NK-92 treated with Interleukin-12 subunit alpha and Interleukin-12 subunit beta, amount 100 ng/mL, for 24 hours (cell line): ENCODE results near the gene STXBP6.
"Not testable (repeated sequence)": the region's sequence is repeated elsewhere in the genome, so short reads cannot be mapped to it uniquely, and the experiment has no call there.

Experiments
- DNase-seq: peaks from one replicate; lab custom pipeline; 2025; lab: John Stamatoyannopoulos, UW

STXBP6 gene

GRCh38 chr14:24986206-24986893 lies 63.6 kb downstream of the STXBP6 start:
- DNase-seq: no peak

GRCh38 chr14:24984846-24985589 lies 64.9 kb downstream of the STXBP6 start:
- DNase-seq: no peak

DNA sequence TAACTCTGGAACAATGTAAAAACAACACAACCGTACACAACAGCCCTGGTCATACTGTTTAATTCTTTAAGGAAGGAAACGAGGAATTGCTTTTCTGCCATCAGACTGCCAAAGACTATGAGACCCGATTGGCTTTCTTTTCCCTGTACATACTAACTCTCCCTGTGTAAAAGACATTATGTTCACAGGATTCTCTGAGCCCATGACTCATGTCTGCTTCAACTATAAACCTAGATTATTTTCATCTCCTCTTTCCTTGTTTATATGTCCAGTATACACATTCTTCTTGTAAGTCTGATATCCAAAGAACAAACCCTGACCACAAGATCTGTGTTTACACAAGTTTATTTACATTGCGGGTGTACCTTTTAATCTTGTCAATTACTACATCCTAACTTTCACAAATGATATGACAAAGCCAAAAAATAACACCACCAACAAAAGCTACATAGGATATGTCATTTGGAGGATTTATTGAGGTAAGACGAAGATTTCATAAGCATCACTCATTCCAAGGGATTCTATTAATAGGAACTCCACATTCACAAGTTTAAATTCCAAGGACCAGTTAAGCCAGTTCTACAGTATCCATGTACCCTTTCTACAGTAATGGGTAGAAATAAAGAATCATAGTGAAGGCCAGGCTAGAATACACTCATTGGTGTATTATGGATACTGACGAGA lies 67.3 kb downstream of the STXBP6 start:
- no peak for DNase-seq

DNA sequence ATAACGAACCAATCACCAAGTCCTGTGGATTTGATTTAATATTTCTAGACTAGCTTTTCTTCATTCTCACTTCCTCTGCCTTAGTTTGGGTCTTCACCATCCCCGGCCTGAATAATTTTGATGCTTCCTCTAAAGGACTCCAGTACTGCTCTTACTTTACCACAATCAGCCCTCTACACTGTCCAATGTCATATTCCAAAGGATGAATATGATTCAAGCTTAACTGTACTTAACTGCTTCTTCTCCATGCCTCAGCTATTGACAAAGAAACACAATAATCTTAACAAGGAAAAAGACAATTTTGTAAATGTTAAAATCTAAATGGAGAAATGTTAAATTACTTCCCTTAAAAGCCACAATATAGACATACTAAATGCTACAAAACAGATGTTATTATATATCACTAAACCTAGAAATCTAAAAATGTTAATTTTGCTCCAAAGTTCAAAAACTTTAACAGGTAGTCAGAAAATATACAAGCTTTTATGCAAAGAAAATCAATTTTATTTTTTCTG lies 70.2 kb downstream of the STXBP6 start:
- no peak for DNase-seq

- DNase-seq: no peak
Observed at GRCh38 chr14:24978862-24979724, 70.9 kb downstream of the STXBP6 start.

GRCh38 chr14:24976602-24977001 lies 73.3 kb downstream of the STXBP6 start:
- no peak for DNase-seq

DNA sequence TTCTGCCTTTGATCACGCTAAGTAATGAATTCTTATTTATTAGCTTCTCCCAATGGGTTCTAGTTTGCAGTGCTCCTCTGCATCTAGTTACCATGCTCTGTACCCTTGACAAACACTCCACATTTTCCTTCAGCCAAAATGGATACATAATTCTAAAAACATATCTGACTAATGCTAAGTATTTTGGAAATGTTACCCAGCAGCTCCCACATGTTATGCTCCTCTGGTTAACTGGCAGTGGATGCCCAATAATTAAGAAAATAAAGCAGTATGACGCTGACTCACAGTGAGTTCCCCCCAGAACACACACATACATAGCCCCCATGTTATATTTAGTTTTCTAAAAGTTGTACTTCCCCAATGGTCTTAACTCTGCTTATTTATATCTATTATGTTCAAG lies 74.6 kb downstream of the STXBP6 start:
- DNase-seq: no peak

DNA sequence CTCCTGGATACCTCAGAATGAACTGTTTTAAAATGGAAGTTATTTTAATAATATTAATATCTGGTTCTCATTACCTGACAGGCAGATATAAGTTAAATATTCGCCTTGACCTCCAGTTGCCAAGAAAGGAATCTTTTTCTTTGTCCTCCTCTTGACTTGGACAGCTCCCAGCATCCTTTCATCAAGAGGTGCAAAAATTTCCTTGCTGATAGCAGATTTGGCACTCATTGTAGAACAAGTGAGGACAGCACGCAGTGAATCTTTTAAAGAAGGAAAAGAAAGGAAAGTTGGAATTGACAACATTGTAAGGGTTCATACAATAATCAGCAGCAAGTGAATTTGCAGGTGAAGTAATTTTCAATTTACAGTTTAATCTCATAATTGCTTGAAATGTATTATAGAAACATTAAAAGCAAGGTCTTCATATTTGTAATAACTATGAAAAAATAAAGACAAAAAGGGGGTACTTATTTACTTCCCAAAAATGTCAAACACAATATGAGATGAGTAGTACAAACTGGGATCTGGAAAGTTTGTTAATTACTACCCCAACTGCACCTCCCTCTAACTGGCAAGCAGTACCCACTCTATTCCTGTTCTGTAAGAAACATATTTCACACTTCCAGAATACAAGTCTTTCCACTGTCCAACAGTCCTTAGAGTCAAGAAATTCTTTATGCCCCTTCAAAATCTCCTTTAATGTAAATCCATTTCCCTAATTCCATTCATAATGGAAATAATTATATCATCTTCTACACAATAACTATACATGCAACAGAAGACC lies 75.2 kb downstream of the STXBP6 start:
- DNase-seq: no peak

DNA sequence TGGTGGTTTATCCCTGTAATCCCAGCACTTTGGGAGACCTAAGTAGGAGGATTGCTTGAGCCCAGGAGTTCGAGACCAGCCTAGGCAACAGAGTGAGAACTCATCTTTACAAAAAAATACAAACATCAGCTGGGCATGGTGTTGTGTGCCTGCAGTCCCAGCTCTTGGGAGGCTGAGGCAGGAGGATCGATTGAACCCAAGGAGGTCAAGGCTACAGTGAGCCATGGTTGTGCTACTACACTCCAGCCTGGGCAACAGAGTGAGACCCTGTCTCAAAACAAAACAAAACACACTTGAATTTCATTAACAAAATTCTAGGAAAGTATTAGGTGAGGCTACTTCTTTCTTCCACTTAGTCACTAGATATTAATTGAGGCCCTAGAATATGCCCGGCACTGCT lies 77.1 kb downstream of the STXBP6 start:
- DNase-seq: no peak

DNA sequence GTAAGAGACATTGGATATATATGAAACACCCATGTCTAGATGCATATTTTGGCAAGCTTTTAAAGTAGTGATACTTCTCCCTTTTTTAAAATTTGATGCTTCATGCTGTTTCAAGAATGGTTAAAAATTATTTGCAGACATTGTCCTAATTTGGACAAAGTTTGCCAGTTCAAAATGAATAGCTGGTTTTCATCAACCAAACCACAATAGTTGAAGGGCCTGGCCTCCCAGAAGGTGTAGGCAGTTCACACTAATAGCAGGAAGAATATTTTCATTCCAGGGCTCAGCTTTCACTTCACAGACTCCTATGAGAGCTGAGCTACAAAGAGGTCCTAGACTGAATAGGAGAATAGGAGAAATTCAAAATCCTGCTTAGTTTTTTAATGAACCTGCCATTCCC lies 78.7 kb downstream of the STXBP6 start:
- no peak for DNase-seq

DNA sequence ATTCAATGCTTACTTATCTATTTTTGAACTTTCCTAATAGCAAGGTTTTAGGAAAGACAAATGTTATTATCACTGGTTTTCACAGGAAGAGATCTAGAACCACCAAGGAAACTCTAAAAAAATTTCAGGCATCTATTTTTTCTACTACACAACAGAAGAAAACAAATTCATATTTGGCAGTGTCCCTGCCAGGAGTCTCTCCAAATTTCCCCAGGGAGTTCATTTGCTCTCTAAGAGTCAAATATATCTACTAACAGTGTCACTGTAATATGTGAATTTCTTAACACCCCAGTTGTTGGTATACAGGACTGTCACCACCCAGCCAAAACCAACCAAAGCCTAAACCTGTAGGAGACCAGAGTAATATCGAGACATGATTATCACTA lies 83.4 kb downstream of the STXBP6 start:
- DNase-seq: no peak

- no peak for DNase-seq
Observed at GRCh38 chr14:24965934-24966578, 83.9 kb downstream of the STXBP6 start.

DNA sequence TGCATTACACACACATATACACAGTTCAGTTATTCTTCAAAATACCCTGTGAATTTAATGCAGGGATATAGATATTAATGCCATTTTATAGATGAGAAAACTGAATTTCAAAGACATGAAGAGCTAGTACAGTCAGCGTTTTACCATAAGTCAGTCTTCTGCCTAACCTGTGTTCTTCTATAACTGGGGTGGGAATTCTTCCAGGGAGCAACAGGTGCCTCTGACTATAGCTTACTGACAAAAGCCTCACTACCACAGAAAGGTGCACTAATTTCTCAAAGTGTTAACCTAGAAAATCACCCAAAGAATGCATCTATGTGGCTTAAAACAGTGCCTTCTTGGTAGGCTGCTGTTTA lies 84.4 kb downstream of the STXBP6 start:
- DNase-seq: no peak

DNA sequence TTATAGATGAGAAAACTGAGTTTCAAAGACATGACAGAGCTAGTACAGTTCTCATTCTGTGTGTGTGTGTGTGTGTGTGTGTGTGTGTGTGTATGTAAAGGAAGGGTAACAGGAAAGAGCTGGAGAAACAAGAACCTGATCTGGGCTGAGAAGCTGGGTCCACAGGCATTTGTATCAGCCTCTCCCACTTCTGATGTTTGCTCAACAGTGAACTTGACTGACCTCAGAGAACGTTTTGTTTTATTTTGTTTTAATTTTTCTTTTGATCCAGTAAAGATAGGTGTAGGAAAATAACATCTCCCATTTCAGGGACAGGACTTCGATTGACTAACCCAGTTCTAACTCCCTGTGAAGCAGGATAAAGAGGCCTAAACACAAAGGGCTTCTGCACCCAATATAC lies 85.4 kb downstream of the STXBP6 start:
- no peak for DNase-seq

- no peak for DNase-seq
Observed at GRCh38 chr14:24964048-24964447, 85.9 kb downstream of the STXBP6 start.

GRCh38 chr14:24962118-24962517 lies 87.8 kb downstream of the STXBP6 start:
- not testable (repeated sequence) for DNase-seq

- DNase-seq: no peak
Observed at GRCh38 chr14:24960816-24961215, 89.1 kb downstream of the STXBP6 start.

- no peak for DNase-seq
Observed at GRCh38 chr14:24959791-24960331, 90.1 kb downstream of the STXBP6 start.

DNA sequence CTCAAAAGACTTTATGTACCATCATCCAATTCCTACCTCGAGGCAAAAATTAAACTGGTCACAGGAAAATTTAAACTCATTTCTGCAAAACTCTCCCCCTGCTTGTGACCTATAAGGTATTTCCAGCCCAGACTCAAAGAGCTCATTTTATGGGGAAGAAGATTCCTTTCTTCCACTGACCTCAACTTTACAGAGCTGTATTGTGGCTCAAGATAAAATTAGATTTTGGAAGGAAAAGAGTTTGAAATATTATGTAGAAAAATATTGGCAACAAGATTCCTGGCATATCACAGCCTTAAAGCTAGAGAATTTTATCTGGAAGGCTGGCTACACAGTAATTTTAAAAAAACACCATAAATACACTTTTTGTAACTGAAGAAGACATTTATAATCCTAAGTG lies 91.7 kb downstream of the STXBP6 start:
- DNase-seq: no peak

DNA sequence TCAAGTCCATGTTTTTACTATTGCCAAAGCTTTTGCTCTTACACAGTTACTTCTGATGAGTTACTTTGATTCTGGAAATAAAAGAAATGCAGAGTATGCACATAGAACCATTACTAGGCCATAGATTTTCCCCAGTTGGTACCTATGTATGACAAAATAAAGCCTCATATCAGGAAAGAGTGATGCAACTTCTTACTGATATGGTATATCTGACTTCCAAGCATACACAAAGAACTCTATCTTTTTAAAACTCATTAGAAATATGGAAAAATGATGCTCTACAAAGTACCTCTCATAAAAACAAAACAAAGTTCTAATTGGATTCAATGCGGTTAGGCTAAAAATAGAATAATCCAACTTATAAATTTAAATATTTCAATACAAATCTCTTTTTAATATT lies 92.1 kb downstream of the STXBP6 start:
- DNase-seq: no peak

GRCh38 chr14:24956104-24956503 lies 93.8 kb downstream of the STXBP6 start:
- DNase-seq: no peak
